GM12875 (cell line): ENCODE measurements around the gene ZNF410.

Source experiments
- H3K4me3 ChIP-seq: one replicate; pipeline ENCODE4 v1.5.1; 2011; ENCODE audit warnings: low read depth, low read length, control low read depth
- CTCF ChIP-seq: IDR thresholded peaks from 2 replicates; pipeline ENCODE4 v1.5.1; 2011; ENCODE audit warnings: low read depth, mild to moderate bottlenecking, control low read depth, inconsistent platforms, low read length, moderate library complexity, borderline replicate concordance; ENCODE audit not compliant: insufficient read depth

The ZNF410 gene

GRCh38 chr14:73937012-73937411 is 50.4 kb downstream of the ZNF410 start:
- H3K4me3 ChIP-seq, result no peak overlapping the region
- no peak for TF ChIP-seq CTCF

- TF ChIP-seq CTCF, result no peak
- H3K4me3 ChIP-seq, result no peak overlapping the region
These were observed 55.5 kb downstream of the ZNF410 start for GRCh38 chr14:73942180-73942579.

GRCh38 chr14:73943083-73943482 is 56.4 kb downstream of the ZNF410 start:
- H3K4me3 ChIP-seq, result no peak overlapping the region
- no peak for TF ChIP-seq CTCF

- no peak for TF ChIP-seq CTCF
- H3K4me3 ChIP-seq, result no peak overlapping the region
These were observed 57.9 kb downstream of the ZNF410 start for GRCh38 chr14:73944432-73945158.

- no peak for TF ChIP-seq CTCF
- no peak overlapping the region for H3K4me3 ChIP-seq
These were observed 58.6 kb downstream of the ZNF410 start for GRCh38 chr14:73945159-73945670.

GRCh38 chr14:73949752-73950734 is 63.4 kb downstream of the ZNF410 start, which contains the start of the genes COQ6 and FAM161B:
Gene COQ6 (plus strand): TSS chr14:73950302. CDS start chr14:73950333, 31 bp downstream.
Gene FAM161B (minus strand): TSS chr14:73950094. CDS start chr14:73950026, 68 bp downstream.
- H3K4me3 ChIP-seq, result peak within 1 kb of the TSS; percentile 94
- no peak for TF ChIP-seq CTCF
